ENCODE data around the gene TEX35. TPM values are rescaled to one million over a fixed set of nuclear protein-coding genes. Genes with fewer than 3 reads are reported as not detected.
"Not testable (repeated sequence)": the region's sequence is repeated elsewhere in the genome, so short reads cannot be mapped to it uniquely, and the experiment has no call there.

TEX35 gene
- total RNA-seq, 1 experiment from 2014 or later, result not detected

- no peak for DNase-seq
- H3K27me3 ChIP-seq, result no peaks in the 10 kb centered on the region
- no peaks in the 10 kb centered on the region for H3K4me1 ChIP-seq
- H3K27ac ChIP-seq, result no peak overlapping the region
- no peak overlapping the region for H3K4me3 ChIP-seq
- H3K9me3 ChIP-seq (replicated peaks), result no peaks in the 10 kb centered on the region
- H3K36me3 ChIP-seq, result no peaks in the 10 kb centered on the region
These were observed 11.9 kb upstream of the TEX35 start for GRCh38 chr1:178500936-178501554.

- no peak overlapping the region for H3K4me3 ChIP-seq
- H3K4me1 ChIP-seq, result no peaks in the 10 kb centered on the region
- no peaks in the 10 kb centered on the region for H3K27me3 ChIP-seq
- peak; percentile 73 to 84 for DNase-seq
- H3K9me3 ChIP-seq (replicated peaks), result no peaks in the 10 kb centered on the region
- no peaks in the 10 kb centered on the region for H3K36me3 ChIP-seq
- no peak overlapping the region for H3K27ac ChIP-seq
These were observed 11.1 kb upstream of the TEX35 start for GRCh38 chr1:178501705-178502329.

GRCh38 chr1:178502330-178502714, 10.6 kb upstream of the TEX35 start:
- Histone ChIP-seq H3K27ac (no peak overlapping the region), H3K4me3 (no peak overlapping the region), H3K4me1 (no peaks in the 10 kb centered on the region), H3K27me3 (no peaks in the 10 kb centered on the region), H3K9me3 (replicated peaks) (no peaks in the 10 kb centered on the region), H3K36me3 (no peaks in the 10 kb centered on the region)
- no peak for DNase-seq

- no peaks in the 10 kb centered on the region for H3K4me1 ChIP-seq
- no peak overlapping the region for H3K27ac ChIP-seq
- no peak overlapping the region for H3K4me3 ChIP-seq
- H3K9me3 ChIP-seq (replicated peaks), result no peaks in the 10 kb centered on the region
- H3K27me3 ChIP-seq, result no peaks in the 10 kb centered on the region
- no peak for DNase-seq
- H3K36me3 ChIP-seq, result no peaks in the 10 kb centered on the region
These were observed 10.1 kb upstream of the TEX35 start for GRCh38 chr1:178502856-178503255.

DNA sequence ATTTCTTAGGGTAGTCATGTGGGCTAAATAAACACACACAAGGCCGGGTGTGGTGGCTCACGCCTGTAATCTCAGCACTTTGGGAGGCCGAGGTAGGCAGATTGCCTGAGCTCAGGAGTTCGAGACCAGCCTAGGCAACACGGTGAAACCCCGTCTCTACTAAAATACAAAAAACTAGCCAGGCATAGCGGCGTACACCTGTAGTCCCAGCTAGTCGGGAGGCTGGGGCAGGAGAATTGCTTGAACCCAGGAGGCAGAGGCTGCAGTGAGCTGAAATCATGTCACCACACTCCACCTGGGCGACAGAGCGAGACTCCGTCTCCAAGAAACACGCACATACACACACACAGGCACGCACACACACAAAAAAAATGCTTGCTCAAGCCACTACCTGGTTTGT, 9.6 kb upstream of the TEX35 start:
- H3K36me3 ChIP-seq; H3K9me3 ChIP-seq (replicated peaks); H3K4me3 ChIP-seq; DNase-seq; H3K27me3 ChIP-seq; H3K4me1 ChIP-seq; H3K27ac ChIP-seq: not testable (repeated sequence)

- Histone ChIP-seq H3K27ac (no peak overlapping the region), H3K9me3 (replicated peaks) (no peaks in the 10 kb centered on the region), H3K4me1 (no peaks in the 10 kb centered on the region), H3K27me3 (no peaks in the 10 kb centered on the region), H3K4me3 (no peak overlapping the region), H3K36me3 (no peaks in the 10 kb centered on the region)
- no peak for DNase-seq
These were observed 9.1 kb upstream of the TEX35 start for GRCh38 chr1:178503849-178504248.

GRCh38 chr1:178504286-178504685, 8.6 kb upstream of the TEX35 start:
- Histone ChIP-seq H3K27me3 (no peaks in the 10 kb centered on the region), H3K4me3 (no peak overlapping the region), H3K27ac (no peak overlapping the region), H3K36me3 (no peaks in the 10 kb centered on the region), H3K9me3 (replicated peaks) (no peaks in the 10 kb centered on the region), H3K4me1 (no peaks in the 10 kb centered on the region)
- DNase-seq, result no peak

DNA sequence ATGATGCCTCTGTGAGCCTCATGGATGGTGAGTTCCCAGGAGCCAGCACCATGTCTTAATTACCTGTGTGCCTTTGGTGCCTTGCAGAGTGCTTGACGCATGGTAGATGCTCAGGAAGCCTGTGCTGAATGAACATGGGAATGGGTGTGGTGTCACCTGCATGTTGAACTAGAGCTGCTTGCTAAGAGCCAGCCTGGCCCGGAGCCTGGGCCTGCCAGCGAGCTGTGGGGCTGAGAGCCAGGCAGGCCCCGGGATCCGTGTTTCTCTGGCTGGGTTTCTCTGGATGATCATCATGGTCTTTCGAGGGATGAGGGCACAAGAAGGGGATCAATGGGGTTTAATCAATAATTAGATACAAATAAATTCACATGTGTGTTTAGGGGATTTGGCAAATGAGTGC, 6.7 kb upstream of the TEX35 start:
- H3K9me3 ChIP-seq (replicated peaks), result no peaks in the 10 kb centered on the region
- no peaks in the 10 kb centered on the region for H3K36me3 ChIP-seq

DNA sequence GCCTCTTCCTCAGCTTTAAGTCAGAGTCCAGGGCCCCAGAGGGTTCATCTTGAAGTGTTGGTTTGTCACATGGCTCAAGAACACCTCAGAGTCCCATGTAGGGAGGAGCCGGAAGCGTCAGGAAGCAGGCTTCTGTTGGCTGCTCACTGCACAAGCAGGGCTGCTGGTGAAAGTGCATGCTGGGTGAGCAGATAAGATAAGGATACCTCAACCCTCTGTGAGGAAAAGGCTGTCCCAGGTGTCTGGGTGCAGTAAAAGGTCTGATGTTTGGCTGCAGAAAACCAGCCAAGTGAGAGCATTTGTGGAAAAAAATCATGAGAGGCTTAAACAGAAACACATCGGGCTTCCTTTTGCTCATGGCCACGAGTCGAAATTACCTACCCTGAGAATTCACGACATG, 6.2 kb upstream of the TEX35 start:
- Histone ChIP-seq H3K27me3 (no peaks in the 10 kb centered on the region), H3K4me3 (no peak overlapping the region), H3K27ac (no peak overlapping the region), H3K36me3 (no peaks in the 10 kb centered on the region), H3K9me3 (replicated peaks) (no peaks in the 10 kb centered on the region), H3K4me1 (no peaks in the 10 kb centered on the region)
- DNase-seq, result no peak

More for the DNA sequence above, 6.7 kb upstream of the TEX35 start:
- H3K27ac ChIP-seq, result no peak overlapping the region
- no peak for DNase-seq
- no peak overlapping the region for H3K4me3 ChIP-seq
- H3K4me1 ChIP-seq, result no peaks in the 10 kb centered on the region
- no peaks in the 10 kb centered on the region for H3K27me3 ChIP-seq

DNA sequence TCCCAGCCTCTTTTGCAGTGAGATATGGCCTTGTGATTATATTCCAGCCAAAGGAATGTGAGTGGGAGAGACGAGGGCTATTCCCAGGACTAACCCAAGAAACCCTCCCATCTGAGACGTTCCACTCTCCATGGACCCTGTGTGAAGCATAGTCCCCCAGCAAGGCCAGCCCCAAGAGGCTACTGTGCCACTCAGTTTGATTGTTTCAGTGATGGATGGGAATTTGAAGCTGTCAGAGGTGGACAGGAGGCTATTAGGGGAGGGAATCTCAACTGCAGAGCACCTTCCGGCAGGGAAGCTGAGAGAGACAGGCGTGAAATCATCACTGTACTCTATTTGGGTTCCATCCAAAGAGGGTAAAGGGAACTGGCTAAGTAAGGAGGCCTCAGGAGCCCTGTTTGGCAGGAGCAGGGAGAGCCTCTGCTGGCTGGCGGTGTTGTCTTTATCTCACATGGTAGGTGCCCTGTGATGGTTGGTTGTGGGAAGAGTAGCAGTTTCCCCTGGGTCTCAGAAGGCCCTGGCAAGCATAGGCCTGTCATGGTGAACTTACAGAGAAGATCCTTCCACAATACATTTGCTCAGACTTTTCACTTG, 3.4 kb upstream of the TEX35 start:
- H3K4me3 ChIP-seq, result no peak overlapping the region

DNA sequence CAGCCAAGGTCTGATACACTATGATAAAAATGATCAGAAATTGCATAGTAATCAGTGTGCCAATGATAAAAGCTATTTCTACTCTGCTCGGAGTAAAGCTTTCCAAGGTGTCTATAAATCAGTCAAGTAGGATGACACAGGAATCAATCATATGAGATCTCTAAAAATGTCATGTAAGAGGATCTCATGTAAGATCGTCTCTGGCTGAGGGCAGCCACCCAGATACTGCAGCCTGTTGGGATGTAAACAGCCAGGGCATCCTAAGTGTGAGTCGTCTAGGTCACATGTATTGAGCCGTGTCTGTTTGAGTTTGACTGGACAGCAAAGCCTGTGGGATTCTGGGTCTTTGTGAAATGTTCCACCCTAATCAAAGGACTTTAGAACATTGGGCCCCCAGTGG, 2.8 kb upstream of the TEX35 start:
- Histone ChIP-seq H3K4me3 (no peak overlapping the region), H3K27ac (no peak overlapping the region), H3K36me3 (no peaks in the 10 kb centered on the region), H3K9me3 (replicated peaks) (no peaks in the 10 kb centered on the region), H3K27me3 (no peaks in the 10 kb centered on the region), H3K4me1 (no peaks in the 10 kb centered on the region)
- DNase-seq, result no peak

More for the DNA sequence above, 3.4 kb upstream of the TEX35 start:
- Histone ChIP-seq H3K36me3 (no peaks in the 10 kb centered on the region), H3K4me1 (no peaks in the 10 kb centered on the region), H3K9me3 (replicated peaks) (no peaks in the 10 kb centered on the region), H3K27me3 (no peaks in the 10 kb centered on the region), H3K27ac (no peak overlapping the region)
- no peak for DNase-seq

DNA sequence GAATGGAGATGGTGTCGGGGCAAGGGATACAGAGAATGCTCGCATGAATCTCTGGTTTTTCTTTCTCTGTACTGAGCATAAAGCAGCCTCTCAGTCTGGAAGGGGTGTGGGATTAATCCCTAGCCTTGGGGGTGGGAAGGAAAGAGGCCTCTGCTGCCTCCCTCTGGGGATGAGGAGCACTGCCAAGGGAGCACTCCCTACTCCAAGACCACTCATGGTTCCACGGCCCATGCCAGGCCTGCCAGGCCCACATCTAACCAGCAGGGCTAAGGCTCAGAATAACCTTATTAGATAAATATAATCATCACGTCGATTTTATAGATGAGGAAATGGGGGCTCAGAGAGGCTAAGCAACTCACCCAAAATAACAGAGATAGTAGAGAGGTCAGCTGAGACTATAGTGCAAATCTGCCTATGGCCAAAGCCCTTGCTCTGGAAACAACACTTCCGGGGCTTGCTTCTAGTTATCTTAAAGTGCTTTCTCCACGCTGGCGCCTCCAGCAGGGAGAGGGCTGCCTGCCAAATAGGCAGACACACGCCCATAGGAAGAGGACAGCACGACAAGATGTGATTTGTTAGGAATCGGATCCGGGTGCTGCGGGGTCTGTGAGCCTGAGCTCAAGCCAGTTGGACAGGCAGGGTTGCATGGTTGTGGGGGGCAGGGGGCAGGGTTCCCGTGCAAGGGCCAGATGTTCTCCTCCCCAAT, 522 bp downstream of the TEX35 start:
- DNase-seq, result peak in 1 of 2 experiments; percentile 24
- H3K27me3 ChIP-seq, result no peaks in the 10 kb centered on the region

DNA sequence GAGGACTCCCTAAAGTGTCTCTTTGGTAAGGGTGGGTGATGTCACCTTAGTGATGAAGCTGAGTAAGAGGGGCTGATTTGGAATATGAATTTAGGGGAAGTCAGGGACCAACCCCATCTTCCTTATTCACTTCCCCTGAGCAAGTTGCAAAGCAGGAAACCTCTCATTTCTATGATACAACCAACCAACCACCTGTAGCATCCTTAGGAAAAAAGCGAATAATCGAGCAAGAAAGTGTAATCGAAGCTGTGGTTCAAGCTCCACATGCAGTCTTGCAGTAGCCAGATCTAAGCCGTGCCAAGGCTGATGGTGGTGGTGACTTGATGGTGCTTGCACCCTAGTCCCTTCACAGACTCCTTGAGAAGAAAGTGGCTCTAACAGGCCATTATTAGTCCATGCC, 3.2 kb downstream of the TEX35 start:
- H3K27ac ChIP-seq, result no peak overlapping the region
- H3K9me3 ChIP-seq (replicated peaks), result no peaks in the 10 kb centered on the region

More for the DNA sequence above, 522 bp downstream of the TEX35 start:
- Histone ChIP-seq H3K4me3 (no peak overlapping the region), H3K27ac (no peak overlapping the region), H3K36me3 (no peaks in the 10 kb centered on the region), H3K9me3 (replicated peaks) (no peaks in the 10 kb centered on the region), H3K4me1 (no peaks in the 10 kb centered on the region)

DNA sequence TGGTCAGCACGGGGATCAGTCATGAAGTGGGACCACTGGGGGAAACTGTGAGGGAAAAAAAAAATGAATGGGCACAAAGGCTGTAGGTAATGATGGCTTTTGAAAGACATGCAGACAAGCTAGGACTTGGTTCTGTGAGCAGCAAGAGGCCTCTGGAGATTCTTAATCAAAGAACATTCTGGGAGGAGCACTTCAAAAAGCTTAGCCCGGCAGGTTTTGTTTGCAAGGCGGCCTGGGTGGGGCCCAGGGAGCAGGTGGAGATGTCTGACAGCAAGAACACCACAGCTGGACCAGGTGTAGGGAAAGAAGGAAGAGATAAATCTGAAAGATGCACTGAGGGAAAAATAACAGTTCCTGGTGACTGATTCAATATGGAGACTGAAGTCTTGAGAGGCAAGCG, 6.0 kb downstream of the TEX35 start:
- no peak for DNase-seq
- H3K4me3 ChIP-seq, result no peak overlapping the region

More for the DNA sequence above, 3.2 kb downstream of the TEX35 start:
- H3K27me3 ChIP-seq, result no peaks in the 10 kb centered on the region
- DNase-seq, result no peak
- no peaks in the 10 kb centered on the region for H3K4me1 ChIP-seq
- H3K36me3 ChIP-seq, result no peaks in the 10 kb centered on the region
- no peak overlapping the region for H3K4me3 ChIP-seq

DNA sequence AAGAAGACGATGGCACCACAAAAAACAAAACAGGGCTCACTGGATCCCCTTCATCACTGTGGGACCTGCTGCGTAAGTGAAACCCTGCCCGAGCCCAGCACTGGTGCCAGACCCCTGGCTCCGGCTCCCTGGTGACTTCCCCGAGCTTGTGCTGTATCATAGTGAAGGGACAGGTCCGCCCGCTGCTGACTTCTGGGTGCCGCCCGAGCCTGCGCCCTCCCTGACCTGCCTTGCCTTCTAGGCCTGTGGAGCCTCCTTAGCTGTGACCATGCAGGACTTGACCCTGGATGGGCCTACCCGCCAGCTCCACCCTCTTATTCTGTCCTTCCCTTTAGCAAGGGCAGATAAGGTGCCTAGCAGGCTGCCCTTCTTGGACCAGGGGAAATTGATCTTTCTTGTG, 7.9 kb downstream of the TEX35 start:
- Histone ChIP-seq H3K36me3 (no peaks in the 10 kb centered on the region), H3K4me1 (no peaks in the 10 kb centered on the region), H3K9me3 (replicated peaks) (no peaks in the 10 kb centered on the region), H3K27me3 (no peaks in the 10 kb centered on the region), H3K4me3 (no peak overlapping the region), H3K27ac (no peak overlapping the region)
- no peak for DNase-seq

More for the DNA sequence above, 6.0 kb downstream of the TEX35 start:
- Histone ChIP-seq H3K27ac (no peak overlapping the region), H3K4me1 (no peaks in the 10 kb centered on the region), H3K36me3 (no peaks in the 10 kb centered on the region), H3K9me3 (replicated peaks) (no peaks in the 10 kb centered on the region), H3K27me3 (no peaks in the 10 kb centered on the region)

All from SJCRH30 (cell line).